ENCODE data around the gene RAB24.

The RAB24 gene

DNA sequence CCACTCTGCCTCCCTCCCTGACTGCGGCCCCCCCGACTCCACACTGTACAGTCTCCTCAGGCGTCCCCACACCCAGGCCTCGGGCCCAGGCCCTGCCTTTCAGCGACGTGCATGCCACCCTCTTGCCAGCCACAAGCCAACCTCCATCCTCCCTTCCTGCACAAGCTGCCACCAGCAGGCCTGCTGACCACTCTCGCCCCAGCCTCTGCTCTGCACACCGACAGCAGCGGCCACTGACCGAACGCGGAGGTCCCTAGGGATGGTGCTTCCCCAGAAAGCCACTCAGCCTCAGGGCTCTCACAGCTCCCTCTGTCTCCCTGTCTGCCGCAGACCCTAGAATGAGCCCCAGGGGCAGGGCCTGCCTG is 29.4 kb upstream of the RAB24 start:
- DNase-seq = no peak

- DNase-seq = no peak
Measured at GRCh38 chr5:177332031-177332895, 28.7 kb upstream of the RAB24 start.

- no peak for DNase-seq
Measured at GRCh38 chr5:177330991-177331842, 27.7 kb upstream of the RAB24 start.

- no peak for DNase-seq
Measured at GRCh38 chr5:177329883-177330282, 26.4 kb upstream of the RAB24 start.

DNA sequence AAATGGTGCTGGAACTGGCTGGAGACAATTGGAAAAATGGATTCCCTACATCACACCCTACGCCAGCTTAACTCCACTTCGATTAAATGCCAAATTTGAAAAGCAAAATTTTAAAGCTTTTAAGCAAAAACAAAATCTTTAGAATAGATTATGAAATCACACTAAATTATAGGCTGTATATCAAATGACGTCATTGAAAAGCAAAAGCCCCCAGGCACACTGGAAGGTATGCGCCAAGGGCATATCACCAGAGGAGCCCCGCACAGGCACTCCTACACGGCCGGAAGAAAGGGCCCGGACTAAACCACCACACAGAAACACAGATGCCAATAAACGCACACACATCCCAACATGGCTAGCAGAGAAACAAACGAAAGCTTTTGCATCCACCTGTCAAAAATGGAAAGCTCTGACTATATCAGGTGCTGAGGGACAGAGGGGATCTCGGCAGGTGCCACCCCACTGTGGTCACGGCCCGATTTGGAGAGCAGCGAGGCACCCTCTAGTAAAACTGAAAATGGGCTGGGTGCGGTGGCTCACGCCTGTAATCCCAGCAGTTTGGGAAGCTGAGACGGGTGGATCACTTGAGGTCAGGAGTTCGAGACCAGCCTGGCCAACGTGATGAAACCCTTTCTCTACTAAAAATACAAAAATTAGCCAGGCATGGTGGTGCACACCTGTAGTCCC is 25.2 kb upstream of the RAB24 start:
- DNase-seq = no peak

- no peak for DNase-seq
Measured at GRCh38 chr5:177327539-177328522, 24.3 kb upstream of the RAB24 start.

DNA sequence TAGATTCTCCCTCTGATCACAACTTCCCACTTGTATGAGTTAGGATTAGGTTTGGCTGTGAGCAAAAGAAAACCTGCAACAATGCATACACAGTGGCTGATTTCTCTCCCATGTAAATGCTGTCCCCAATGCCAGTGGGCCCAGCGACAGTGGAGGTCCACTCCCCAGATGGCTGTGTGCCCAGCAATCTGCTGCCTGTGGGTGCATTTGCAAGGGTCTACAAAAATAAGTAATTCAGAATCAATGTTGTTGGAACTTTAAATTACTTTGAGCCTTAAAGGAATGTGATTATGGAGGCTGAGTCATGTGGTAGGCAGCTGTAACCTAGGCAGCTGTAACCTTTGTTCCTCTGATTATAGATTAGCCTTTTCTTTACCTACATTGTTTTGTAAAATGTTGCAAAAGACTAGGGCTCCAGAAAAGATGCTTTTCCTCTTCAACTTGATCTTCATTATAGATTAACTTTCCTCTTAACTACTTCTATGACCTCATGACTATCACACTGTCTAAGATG is 22.4 kb upstream of the RAB24 start:
- no peak for DNase-seq

GRCh38 chr5:177320879-177321278 is 17.4 kb upstream of the RAB24 start:
- DNase-seq = no peak

DNA sequence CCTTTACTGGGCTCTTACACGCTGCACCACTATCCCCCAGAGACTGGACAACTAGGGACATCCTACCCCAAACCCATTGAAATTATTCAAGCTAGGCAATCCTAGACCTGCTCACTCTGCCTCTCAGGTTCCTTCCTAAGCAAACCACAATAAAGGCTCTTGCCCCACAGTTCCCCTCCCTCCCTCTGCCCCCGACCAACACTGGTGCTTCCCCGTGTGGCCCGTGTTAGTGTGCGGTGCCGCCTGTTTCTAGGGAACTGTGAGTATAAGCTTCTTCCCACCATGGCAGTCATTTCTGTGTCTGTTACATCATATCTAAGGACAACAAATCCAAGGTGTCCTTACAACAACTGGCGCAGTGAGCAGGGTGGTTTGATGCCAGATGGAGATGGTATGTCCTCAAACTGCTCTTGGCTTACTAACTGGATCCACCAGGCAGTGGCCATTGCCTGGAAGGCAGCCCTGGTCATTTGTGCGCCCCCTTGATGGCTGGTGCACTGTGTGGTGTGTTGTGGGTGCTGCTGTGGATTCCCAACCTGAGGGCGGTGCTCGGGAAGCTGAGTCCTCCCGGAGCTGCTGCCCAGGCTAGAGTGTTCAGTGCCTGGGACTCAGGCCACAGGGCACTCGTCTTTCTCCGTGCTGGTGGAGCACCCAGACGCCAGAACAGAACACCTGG is 16.5 kb upstream of the RAB24 start:
- DNase-seq = no peak

DNA sequence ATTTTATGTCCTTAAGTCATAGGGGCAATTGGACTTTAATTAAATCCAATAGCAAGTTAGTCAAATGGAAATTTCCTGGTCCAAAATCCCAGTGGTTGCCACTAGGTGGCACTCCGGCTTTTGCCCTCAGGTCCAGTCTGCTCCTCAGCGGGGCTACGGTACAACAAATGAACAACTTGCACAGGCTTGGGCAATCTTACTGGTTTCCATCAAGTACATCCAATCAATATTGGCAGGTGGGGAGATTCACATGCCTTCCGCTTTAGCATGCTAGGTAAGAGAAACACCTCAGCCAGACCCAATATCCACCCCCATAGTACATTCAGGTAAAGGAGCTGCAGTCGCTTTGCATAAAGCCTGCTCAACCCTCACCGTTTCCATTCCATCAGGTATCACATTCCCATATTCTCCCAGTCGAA is 14.4 kb upstream of the RAB24 start:
- DNase-seq = no peak

DNA sequence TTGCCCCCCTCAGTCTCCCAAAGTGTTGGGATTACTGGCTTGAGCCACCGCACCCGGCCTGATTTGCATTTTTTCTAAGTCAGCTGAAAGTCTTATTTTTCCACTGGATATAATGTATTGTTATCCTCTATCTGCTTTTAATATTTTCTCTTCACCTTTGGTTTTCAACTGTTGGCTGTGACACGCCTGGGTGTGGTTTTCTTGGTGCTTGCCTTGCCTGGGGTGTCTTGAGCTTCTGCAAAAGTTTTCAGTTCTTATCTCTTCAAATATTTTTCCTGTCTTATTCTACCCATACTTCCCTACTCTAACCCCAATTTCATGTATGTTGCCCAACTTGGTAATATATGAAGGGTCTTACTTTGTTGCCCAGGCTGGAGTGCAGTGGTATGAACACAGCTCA is 12.5 kb upstream of the RAB24 start:
- DNase-seq = no peak

GRCh38 chr5:177315411-177315810 is 11.9 kb upstream of the RAB24 start:
- no peak for DNase-seq

GRCh38 chr5:177314376-177315342 is 11.1 kb upstream of the RAB24 start:
- no peak for DNase-seq

DNA sequence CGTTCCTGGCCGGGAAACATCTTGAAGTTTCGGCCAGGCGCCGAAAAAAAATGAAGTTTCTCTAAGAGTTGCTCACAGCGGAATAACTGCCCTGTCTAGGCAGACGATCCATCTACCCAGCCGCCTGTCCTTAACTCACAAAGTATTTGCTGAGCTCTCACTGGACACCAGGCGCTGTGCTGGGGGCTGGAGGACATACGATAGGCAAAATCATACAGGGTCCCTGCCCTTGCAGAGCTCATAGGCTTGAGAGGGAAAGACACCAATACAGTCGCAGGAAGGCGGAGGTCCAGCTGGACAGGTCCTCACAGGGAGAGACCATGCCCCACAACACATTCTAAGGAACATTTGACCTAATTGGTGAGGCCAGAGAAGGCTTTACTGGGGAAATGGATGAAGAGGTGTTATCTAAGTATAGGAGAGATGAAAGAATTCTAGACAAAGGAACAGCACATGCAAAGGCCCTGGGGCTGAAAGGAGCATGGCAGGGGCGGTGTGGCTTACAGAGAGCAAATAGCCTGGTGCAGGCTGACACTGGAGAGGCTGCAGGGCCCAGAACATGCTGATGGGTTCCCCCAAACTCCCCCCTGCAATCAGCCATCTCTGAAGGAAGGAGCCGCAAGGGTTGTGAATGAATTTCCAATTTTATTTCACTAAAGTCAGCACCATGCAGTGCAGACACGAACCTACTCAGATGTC is 10.2 kb upstream of the RAB24 start:
- DNase-seq = no peak

GRCh38 chr5:177312649-177313181 is 9.2 kb upstream of the RAB24 start:
- no peak for DNase-seq

DNA sequence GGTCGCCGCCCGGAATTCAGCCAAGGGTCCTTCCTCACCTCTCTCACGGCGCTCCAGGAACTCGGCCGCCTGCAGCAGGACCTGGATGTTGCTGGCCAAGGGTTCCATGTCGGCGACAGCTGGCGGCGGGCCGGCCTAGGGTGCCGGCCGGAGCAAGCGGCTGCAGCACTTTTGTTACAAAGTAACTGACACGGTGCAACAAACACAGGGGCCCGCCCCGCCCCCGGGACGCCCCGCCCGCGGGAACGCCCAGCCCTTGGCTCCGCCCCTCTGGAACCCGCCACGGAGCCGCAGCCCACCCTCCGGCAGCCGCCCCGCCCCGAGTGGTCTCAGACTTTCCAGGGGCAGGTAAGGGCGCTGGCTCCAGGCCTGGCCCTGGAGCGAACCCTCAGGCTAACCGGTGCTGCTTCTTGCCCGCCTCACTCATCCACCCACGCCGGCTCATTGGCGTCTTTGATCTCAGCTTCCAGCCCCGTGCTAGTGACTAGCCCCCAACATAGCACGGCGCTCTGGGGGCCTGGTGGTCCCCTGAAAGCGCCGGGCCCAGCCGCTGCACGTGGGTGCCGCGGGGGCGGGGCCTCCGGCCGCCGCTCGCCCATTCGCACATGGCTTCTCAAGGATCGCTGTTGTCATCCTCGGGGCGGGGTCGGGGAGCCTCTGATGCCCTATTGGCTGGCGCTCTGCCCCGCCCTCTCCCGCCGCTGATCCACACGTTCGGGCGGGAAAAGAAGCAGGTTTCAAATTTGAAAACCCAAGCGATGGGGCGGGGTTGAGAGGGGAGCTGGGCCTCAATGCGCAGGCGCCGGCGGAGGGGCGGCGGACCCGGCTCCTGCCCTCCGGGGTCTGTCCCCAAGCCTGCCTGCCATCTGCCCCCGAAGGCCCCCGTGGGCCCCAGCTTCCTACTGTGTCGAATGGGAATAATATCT is 8.5 kb upstream of the RAB24 start, which contains the start of gene MXD3:
MXD3 (minus strand) TSS at position 176 of the 926 bp plus-strand sequence; CDS start at position 108, 68 bp downstream.
- peak; percentile 94 for DNase-seq

DNA sequence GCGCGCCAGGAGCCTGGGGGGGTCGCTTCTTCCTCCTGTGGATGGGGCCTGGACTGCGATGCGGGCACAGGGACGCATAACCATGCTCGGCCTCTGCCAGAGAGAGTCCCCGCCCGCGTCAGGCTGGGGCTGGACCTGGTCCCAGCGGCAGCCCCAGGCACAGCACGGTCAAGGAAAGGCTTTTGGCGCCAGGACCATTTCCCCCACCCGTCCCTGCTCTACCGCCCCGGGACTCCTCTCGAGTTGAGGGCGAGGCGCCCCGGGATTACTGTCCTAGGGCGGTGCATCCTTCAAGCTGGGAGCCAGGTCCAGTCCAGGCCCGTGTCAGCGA is 7.8 kb upstream of the RAB24 start:
- no peak for DNase-seq

- no peak for DNase-seq
Measured at GRCh38 chr5:177310757-177311391, 7.4 kb upstream of the RAB24 start.

All from NCI-H446 treated with DMSO at 0.1 percent for 48 hours (cell line).